Body of pancreas (tissue), 4 donors: ENCODE results near the gene RAB6D.
"Not testable (repeated sequence)": the region's sequence is repeated elsewhere in the genome, so short reads cannot be mapped to it uniquely, and the experiment has no call there.

ENCODE experiments used
- CTCF ChIP-seq, 7 experiments: fragments of 450-650 bp in 4 of 7; fragments of 200-600 bp in 3 of 7; sonication (generic) in 3 of 7; IDR thresholded peaks; one replicate each; pipeline ENCODE4 v1.5.1; 2016 to 2019; ENCODE audit warnings: antibody characterized with exemption in 7 of 7
- POLR2A ChIP-seq, 3 donors: fragments of 450-650 bp; IDR thresholded peaks; one replicate each; pipeline ENCODE4 v1.6.1; 2016; ENCODE audit warnings: antibody characterized with exemption in 3 of 3, mild to moderate bottlenecking in 2 of 3

GRCh38 chr2:131373111-131373510 lies 9.1 kb upstream of the RAB6D start:
- not testable (repeated sequence) for TF ChIP-seq CTCF, POLR2A (IDR thresholded peaks at IDR 0.05)
